NB4 (cell line): ENCODE data around the gene SHISAL2A.

ENCODE experiments used
- DNase-seq: peaks from one replicate; pipeline ENCODE4 v3.0.0; 2010; ENCODE audit warnings: low read depth
- H3K4me3 ChIP-seq: one replicate; pipeline ENCODE4 v1.5.1; 2011; ENCODE audit warnings: mild to moderate bottlenecking, low read depth, low read length, moderate library complexity
- MYC ChIP-seq: IDR thresholded peaks from 2 replicates; pipeline ENCODE4 v1.6.1; 2011; ENCODE audit warnings: low read depth, low read length
- POLR2A ChIP-seq: IDR thresholded peaks from 2 replicates; pipeline ENCODE4 v1.6.1; 2011; ENCODE audit warnings: mild to moderate bottlenecking; ENCODE audit not compliant: insufficient read length; ENCODE audit errors: extremely low read depth
- TF ChIP-seq, protein P1 (sequence below): IDR thresholded peaks from 2 replicates; pipeline ENCODE4 v1.6.1; 2011; ENCODE audit warnings: low read depth, low read length
- TF ChIP-seq, protein P2 (sequence below): IDR thresholded peaks from one replicate; pipeline ENCODE4 v1.5.1; 2012; ENCODE audit warnings: low read depth, low read length

Gene SHISAL2A

DNA sequence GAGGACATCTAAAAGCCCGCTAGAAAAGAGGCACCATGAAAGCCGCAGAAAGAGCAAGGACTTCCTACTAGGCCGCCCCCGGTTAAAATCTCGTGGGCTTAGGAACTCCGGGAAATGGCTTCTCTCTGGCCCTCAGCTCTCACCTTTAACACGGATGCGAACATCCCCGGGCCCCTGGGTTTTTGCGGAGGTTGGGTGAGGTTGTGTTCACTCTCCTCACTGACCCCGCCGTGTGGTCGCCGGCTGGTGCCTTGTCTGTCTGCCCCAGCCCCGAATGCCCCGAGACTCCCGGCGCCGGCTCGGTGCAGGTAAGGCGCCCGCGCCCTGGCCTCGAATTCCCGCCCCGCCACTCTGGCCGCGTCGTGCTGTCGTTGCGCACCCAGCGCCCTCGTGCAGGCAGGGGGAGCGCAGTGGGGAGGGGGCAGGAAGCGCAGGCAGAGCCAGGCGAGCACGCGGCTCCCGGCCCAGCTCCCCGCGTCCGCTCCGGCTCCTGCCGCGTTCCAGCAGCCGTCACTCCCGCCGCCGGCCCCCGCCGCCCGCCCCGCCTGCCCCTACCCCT, at the start of gene SHISAL2A:
Gene SHISAL2A (plus strand): TSS at position 437 of the 559 bp plus-strand sequence. CDS start 326 bp downstream, outside the sequence.
- no peak for TF ChIP-seq POLR2A
- TF ChIP-seq, protein P1, sequence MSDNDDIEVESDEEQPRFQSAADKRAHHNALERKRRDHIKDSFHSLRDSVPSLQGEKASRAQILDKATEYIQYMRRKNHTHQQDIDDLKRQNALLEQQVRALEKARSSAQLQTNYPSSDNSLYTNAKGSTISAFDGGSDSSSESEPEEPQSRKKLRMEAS = no peak
- no peak for TF ChIP-seq MYC
- TF ChIP-seq, protein P2, sequence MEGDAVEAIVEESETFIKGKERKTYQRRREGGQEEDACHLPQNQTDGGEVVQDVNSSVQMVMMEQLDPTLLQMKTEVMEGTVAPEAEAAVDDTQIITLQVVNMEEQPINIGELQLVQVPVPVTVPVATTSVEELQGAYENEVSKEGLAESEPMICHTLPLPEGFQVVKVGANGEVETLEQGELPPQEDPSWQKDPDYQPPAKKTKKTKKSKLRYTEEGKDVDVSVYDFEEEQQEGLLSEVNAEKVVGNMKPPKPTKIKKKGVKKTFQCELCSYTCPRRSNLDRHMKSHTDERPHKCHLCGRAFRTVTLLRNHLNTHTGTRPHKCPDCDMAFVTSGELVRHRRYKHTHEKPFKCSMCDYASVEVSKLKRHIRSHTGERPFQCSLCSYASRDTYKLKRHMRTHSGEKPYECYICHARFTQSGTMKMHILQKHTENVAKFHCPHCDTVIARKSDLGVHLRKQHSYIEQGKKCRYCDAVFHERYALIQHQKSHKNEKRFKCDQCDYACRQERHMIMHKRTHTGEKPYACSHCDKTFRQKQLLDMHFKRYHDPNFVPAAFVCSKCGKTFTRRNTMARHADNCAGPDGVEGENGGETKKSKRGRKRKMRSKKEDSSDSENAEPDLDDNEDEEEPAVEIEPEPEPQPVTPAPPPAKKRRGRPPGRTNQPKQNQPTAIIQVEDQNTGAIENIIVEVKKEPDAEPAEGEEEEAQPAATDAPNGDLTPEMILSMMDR = no peak
- DNase-seq = peak; percentile 67
- peak within 1 kb of the TSS; percentile 43 for H3K4me3 ChIP-seq

DNA sequence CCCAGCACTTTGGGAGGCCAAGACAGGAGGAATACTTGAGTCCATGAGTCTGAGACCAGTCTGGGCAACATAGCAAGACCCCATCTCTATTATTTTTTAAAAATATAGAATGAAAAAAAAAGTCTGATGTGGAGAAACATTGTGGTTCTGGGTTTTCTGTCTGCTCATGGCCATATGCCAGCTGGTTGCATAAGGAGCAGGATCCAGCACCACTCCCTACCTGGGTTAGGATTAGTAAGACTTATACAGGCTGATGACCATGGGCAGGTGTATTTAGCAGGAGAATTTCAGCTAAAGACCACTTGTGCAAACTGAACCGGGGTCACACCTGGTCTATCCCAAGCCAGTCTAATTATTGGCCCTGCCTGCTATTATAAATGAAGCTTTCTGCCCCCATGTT, 47.5 kb upstream of the SHISAL2A start:
- TF ChIP-seq MYC (no peak), POLR2A (no peak)
- TF ChIP-seq, protein P2 = no peak
- TF ChIP-seq, protein P1 = no peak
- no peak for DNase-seq
- no peak overlapping the region for H3K4me3 ChIP-seq

DNA sequence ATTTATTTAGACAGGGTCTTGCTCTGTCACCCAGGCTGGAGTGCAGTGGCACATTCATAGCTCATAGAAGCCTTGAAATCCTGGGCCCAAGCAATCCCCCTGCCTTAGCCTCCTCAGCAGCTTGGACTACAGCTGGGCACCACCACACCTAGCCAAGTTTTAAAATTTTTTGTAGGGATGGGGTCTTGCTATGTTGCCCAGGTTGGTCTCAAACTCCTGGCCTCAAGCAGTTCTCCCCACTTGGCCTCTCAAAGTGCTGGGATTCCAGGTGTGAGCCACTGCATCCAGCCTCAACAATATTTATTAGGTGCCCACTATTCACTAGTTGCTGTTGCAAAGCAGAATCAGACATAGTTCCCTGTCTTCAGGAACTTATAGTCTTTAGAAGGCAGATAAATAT, 44.9 kb upstream of the SHISAL2A start:
- no peak for DNase-seq
- no peak overlapping the region for H3K4me3 ChIP-seq
- TF ChIP-seq MYC = no peak
- TF ChIP-seq POLR2A = no peak
- TF ChIP-seq, protein P2 = no peak
- TF ChIP-seq, protein P1 = no peak

DNA sequence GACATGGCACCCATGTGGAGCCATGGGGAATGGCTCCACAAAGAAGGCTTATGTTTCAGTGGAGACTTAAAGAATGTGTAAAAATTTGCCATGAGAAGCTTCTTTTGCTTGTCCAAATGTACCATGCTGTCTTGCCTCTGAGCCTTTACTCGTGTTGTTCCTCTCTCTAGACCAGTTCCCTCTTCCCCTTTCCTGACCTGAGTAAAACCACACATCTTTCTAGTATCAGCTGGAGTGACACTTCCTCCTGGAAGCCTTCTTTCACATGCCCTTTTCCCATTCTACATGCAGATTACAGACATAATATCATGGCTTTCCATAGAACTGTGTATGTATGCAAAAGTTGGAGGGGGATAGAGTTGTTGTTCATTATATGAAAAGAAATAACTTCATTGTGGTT, 44.4 kb upstream of the SHISAL2A start:
- no peak overlapping the region for H3K4me3 ChIP-seq
- peak; percentile 65 for DNase-seq
- TF ChIP-seq POLR2A = no peak
- TF ChIP-seq, protein P1 = peak; percentile 77
- TF ChIP-seq MYC = peak; percentile 34; the same call in 1 of the 2 replicates

DNA sequence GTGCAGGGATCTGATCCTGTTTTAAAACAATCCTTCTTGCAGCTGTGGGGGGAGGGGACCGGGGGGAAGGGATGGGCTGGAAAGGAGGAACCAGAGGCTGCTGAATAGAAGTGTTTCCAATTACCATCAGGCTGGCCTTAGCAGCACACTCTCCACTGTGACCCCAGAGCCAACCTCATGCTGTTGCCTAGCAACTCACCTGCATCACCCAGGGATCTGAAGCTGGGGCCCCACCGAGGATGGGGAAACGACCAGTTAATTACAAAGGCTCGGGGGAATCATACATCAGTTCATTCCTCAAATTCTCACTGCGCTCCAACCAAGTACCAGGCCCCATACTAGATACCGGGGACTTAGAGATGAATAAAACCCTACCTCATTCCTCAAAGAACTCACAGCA, 42.7 kb upstream of the SHISAL2A start:
- no peak overlapping the region for H3K4me3 ChIP-seq
- DNase-seq = no peak
- no peak for TF ChIP-seq MYC

DNA sequence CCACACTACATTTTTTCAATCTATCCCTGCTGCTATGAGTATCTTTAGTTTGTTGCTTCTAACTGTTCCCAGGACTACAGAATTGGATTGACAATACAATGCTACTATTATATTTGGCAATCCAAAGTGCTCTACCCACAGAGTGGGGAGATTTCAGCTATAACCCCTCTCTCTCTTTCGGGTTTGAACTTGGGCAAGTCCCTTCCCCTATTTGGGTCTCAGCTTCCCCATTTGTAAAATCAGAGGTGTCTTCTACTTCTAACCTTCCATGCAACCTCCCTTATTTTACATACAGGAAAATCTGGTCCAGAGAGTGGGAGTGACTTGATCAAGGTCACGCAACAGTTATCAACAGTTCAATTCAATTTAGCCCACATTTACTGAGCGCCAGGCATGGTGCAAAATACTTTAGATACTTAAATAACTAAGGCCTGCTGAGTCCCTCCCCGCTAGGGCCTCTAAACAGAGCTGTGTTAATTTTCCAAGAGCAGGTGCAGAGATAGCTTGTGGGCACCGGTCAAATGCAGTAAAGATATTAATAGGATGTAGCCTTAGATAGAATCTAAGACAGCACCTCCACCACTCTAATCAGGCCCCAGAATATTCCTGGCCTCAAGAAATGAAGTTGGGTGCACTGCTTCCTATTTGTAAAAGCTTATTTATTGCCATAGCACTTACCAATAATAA, 40.2 kb upstream of the SHISAL2A start:
- no peak overlapping the region for H3K4me3 ChIP-seq
- TF ChIP-seq MYC (no peak), POLR2A (no peak)
- TF ChIP-seq, protein P1 = no peak
- TF ChIP-seq, protein P2 = no peak
- DNase-seq = peak; percentile 37
